ENCODE results near the gene ACSF2.
"Not testable (repeated sequence)": the region's sequence is repeated elsewhere in the genome, so short reads cannot be mapped to it uniquely, and the experiment has no call there.

ACSF2 gene

DNA sequence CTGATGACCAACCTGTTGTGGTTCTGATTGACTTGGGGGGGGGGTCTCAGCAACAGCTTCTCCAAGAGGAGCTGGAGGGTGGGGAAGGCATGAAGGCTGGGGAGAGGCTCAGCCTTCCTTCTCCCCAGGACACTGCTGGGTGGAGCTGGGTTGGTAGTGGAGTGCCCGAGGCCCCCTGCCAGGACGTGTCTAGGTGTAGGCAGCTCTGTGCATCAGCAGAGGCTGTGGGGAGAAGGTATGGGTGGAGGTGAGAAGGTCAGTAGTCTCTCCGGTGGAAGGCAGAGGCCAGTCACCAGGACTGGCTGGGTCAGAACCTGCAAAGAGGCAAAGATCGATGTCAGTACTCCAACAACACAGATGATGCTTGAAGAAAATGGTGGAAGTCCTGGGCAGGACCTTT, 38.7 kb downstream of the ACSF2 start:
- no peak for DNase-seq (ENCODE audit: low spot score)

DNA sequence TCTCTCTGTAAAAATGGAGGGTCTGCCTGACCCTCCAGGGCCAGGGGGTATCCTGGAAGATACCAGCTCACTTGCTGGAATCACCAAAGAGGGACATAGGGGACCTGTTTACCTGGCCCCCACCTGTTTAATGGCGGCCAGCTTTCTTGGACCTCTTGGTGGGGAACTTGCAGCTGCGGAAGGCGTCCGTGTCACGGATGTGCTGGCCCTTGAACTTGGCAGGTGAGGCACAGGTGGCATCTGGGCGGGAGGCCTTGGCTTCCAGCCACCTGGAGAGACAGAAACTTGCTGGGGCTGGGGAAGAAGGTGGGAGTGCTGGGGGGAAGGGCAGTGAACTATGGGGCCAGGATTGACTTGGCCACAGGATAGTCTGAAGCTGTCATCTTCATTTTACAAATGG, 39.2 kb downstream of the ACSF2 start:
- DNase-seq (ENCODE audit: low spot score): no peak

DNA sequence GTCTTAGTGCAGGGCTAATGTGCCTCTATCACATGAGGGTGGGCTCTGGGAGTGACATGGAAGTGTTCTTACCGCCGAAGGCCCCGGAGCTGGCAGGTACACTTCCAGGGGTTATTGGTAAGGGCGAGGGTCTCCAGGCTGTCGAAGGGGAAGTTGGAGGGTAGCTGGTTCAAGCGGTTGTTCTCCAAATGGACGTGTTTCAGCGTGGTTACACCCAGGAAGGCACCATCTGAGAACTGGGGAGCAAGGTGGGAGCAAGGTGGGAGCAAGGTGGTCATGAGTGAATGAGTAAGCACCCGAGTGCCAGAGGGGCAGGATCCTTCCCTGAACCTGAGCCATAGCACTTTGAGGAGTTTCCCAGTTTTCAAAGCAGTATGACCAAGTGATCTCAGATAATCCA, 39.6 kb downstream of the ACSF2 start:
- DNase-seq (ENCODE audit: low spot score): no peak

DNA sequence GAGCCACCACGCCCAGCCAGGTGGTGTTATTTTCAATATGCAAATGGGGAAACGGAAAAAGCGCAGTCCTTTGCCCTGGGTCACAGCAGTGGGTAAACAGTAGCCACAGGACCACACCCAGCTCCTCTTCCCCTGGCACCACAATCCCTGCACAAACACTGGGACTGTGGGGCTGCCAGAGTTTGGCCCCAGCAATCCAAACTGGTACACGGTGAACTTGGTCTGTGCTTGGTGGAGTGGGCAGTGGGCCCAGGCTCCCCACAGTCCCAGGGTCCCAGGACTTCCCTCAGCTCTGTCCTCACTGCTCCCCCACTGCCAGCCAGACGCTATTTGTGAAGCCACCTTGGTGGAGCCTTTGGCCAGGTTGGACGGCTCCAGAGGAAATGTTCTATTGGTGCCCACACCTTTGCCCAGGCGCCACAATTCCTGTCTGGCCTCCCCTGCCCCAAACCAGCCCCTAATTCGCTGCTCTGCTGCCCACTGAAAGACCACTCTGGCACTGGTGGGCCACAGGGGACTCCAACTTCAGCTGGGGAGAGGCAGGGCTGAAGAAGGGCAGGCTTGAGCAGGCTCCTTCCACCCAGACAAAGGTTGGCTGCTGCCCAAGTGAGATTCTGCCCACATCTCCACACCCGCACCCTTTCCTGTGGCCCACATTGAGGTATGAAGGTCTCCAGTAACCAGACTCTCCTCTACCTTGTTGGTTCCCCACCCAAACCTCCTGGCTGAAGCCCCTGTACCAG, 40.5 kb downstream of the ACSF2 start:
- no peak for DNase-seq (ENCODE audit: low spot score)

GRCh38 chr17:50467114-50467854, 41.3 kb downstream of the ACSF2 start:
- DNase-seq (ENCODE audit: low spot score): no peak

GRCh38 chr17:50467855-50468303, 41.9 kb downstream of the ACSF2 start:
- DNase-seq (ENCODE audit: low spot score): no peak

- DNase-seq (ENCODE audit: low spot score): no peak
Measured at GRCh38 chr17:50468304-50469207, 42.5 kb downstream of the ACSF2 start, which contains the start of gene CHAD. TSS of gene CHAD (minus strand) at chr17:50468880. CDS start at chr17:50468813, 67 bp downstream.

DNA sequence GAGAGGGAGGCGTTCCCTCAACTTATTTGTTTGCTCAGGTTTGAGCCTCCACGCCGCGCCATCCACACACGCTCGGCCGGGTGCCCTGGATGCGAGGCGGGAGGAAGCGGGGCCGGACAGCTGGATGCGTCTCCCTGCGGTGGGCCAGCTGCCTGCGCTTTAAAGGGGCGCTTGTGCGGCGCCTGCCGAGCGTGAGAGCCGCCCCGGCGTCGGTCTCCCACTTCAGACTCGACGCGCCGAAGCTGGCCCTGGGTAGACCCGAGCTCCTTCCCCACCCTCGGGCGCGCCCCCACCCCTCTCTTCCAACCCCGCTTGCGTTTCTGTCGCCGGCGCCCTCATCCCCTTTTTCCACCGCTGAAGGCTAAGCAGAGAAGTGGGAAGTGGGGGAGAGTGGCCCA, 43.2 kb downstream of the ACSF2 start:
- no peak for DNase-seq (ENCODE audit: low spot score)

DNA sequence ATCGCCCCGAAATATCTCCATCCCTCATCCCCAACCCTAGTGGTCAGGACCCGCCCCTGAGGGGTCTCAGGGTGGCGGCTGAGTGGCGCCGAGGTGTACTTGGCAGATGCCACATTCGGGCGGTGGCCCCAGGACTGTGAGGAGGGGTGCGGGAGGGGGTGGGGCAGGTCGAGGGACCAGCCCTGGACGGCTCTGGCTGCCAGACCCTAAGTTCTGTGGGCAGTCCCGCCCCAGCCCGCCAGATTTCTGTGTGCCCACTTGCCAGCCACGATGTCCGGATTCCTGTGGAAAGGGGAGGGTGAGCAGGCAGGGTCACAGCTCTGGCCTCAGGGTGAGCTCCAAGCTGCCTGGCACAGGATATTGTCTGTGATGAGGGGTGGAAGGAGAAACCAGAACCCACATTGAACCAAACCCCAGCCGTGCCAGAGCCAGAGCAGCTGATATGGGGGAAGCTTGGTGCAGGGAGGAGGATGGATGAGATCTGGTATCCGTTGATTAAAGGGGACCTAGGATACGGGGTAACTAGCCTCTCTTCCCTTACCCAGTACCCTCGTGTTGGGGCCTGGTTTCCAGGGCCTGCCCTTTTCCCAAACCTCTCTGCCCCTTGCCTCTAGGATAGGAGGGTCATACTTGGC, 43.8 kb downstream of the ACSF2 start:
- no peak for DNase-seq (ENCODE audit: low spot score)

- DNase-seq (ENCODE audit: low spot score): no peak
Measured at GRCh38 chr17:50470426-50470825, 44.4 kb downstream of the ACSF2 start.

DNA sequence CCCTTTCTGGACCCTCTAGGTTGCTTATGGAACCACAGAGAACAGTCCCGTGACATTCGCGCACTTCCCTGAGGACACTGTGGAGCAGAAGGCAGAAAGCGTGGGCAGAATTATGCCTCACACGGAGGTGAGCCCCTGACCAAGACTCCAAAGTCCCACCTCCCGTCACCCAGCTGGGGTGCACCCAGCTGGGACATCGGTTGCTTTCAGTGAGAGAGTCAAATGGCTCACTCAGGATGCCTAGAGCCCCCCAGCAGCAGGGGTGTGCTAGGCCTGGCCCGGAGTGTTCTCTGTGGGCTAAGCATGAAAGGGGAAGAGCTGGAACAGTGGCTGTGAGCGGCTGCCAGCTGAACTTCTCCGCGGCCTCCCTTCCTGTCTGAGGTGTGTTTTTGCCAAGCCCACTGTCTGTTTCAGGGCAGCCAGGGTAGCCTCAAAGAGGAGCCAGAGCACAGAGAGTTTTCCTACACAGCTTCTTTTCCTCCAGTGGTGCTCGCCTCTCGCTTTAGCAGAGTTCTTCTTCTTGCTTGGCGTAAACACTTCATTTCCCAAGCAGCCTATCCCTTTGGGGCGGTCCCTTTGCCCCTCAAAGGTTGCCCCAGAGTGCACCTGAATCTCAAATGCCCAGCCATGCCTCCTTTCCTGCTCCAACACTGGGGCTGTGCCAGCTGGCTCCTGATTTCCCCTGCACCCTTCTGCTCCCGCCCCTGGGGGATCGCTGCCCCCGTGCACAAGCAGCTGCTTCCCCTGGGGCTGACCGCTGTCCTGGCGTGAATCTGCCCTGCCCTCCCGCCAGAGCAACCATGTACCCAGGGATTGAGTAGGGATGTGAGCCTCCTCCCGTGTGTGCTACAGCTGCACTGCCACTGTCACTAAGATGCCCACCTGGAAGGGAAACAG, 45.2 kb downstream of the ACSF2 start:
- no peak for DNase-seq (ENCODE audit: low spot score)

DNA sequence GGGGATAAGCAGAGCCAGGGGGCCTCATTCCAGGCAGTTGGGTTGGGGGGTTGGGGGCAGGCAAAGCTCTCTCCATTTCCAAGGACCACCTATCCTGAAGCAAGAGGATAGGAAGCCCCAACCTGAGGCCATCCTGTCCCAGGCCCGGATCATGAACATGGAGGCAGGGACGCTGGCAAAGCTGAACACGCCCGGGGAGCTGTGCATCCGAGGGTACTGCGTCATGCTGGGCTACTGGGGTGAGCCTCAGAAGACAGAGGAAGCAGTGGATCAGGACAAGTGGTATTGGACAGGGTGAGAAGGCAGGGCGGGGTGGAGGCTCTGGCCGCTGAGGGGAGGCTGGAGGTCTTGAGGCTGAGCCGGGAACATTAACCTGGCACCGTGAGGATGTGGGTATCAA, 46.3 kb downstream of the ACSF2 start:
- no peak for DNase-seq (ENCODE audit: low spot score)

- DNase-seq (ENCODE audit: low spot score): not testable (repeated sequence)
Measured at GRCh38 chr17:50472761-50473161, 46.7 kb downstream of the ACSF2 start.

- no peak for DNase-seq (ENCODE audit: low spot score)
Measured at GRCh38 chr17:50473901-50474300, 47.9 kb downstream of the ACSF2 start.

DNA sequence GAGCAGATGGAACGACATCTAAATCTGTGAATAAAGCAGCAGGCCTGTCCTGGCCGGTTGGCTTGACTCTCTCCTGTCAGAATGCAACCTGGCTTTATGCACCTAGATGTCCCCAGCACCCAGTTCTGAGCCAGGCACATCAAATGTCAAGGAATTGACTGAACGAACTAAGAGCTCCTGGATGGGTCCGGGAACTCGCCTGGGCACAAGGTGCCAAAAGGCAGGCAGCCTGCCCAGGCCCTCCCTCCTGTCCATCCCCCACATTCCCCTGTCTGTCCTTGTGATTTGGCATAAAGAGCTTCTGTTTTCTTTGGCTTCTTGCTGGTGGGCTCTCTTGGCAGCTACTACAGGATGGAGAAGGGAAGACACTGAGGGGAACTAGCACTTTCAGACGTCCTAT, 48.5 kb downstream of the ACSF2 start:
- no peak for DNase-seq (ENCODE audit: low spot score)

DNA sequence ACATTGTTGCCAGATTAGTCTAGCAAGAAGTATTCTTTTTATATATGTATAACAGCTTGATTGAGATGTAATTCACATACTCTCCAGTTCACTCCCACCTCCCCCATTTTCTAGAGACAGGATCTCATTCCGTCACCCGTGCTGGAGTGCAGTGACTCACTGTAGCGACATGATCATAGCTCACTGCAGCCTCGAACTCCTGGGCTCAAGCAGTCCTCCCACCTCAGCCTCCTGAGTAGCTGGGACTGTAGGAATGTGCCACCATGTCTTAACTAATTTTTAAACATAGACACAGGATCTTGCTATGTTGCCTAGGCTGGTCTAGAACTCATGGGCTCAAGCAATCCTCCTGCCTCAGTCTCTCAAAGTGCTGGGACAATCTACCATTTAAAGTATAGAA, 49.3 kb downstream of the ACSF2 start:
- no peak for DNase-seq (ENCODE audit: low spot score)

- not testable (repeated sequence) for DNase-seq (ENCODE audit: low spot score)
Measured at GRCh38 chr17:50475775-50476544, 49.9 kb downstream of the ACSF2 start.

- no peak for DNase-seq (ENCODE audit: low spot score)
Measured at GRCh38 chr17:50476545-50477315, 50.7 kb downstream of the ACSF2 start.

DNA sequence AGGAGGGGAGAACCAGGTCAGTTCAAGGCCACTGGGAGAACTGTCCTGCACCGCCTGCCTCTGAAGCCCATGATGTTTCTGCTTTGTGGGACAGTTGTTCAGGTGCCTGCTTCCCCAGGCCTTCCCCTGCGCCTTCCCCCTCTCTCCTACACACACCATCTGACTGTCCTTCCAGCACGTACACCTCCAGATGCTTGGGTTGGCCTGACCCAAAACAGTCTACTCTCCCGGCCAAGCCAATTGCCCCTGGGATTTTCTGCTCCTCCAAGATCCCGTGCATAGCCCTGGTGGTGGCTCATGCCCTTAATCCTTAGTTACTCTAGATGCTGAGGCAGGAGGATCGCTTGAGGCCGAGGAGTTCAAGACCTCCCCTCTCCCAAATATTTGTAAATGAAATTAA, 52.0 kb downstream of the ACSF2 start:
- no peak for DNase-seq (ENCODE audit: low spot score)

Measured in globus pallidus (tissue), 1 donor.